Heart left ventricle (tissue), 16 donors: ENCODE results near the gene CACNB1. TPM values are rescaled to one million over a fixed set of nuclear protein-coding genes. Genes with fewer than 3 reads are reported as not detected.

Experiments used
- ATAC-seq, 4 donors: fragments of 200-7000 bp; cut with Tn5 transposase; one replicate each; pipeline ENCODE4 v1.9.1; 2020 to 2022; ENCODE audit warnings: moderate library complexity in 4 of 4, mild to moderate bottlenecking in 3 of 4, moderate number of reproducible peaks in 1 of 4
- DNase-seq, 5 donors: peaks; one replicate each; pipeline ENCODE4 v3.0.0-alpha.2; 2020
- H3K27ac ChIP-seq, 12 donors: fragments of 200-600 bp; sonication (generic) in 4 of 12; one replicate each; pipeline versions ENCODE4 v1.5.0 to v1.8.0; 2016 to 2022; ENCODE audit warnings: mild to moderate bottlenecking in 2 of 12
- H3K27me3 ChIP-seq, 9 donors: fragments of 200-600 bp; sonication (generic) in 2 of 9; one replicate each; pipeline versions ENCODE4 v1.5.1 to v1.8.0; 2016 to 2022; ENCODE audit warnings: mild to moderate bottlenecking in 3 of 9
- H3K36me3 ChIP-seq, 9 donors: fragments of 200-600 bp; sonication (generic) in 2 of 9; one replicate each; pipeline versions ENCODE4 v1.5.0 to v1.8.0; 2018 to 2022; ENCODE audit warnings: mild to moderate bottlenecking in 2 of 9
- H3K4me1 ChIP-seq, 12 donors: fragments of 200-600 bp; sonication (generic) in 4 of 12; one replicate each; pipeline versions ENCODE4 v1.5.0 to v1.8.0; 2016 to 2022; ENCODE audit warnings: mild to moderate bottlenecking in 3 of 12
- H3K4me3 ChIP-seq, 12 donors: fragments of 200-600 bp; sonication (generic) in 4 of 12; one replicate each; pipeline versions ENCODE4 v1.5.0 to v1.8.0; 2017 to 2022; ENCODE audit warnings: mild to moderate bottlenecking in 9 of 12, moderate library complexity in 4 of 12
- H3K9me3 ChIP-seq, 12 donors: fragments of 200-600 bp; sonication (generic) in 4 of 12; one replicate each; pipeline versions ENCODE4 v1.5.0 to v1.8.0; 2016 to 2022; ENCODE audit warnings: mild to moderate bottlenecking in 1 of 12
- POLR2A ChIP-seq, 2 donors: fragments of 450-650 bp; IDR thresholded peaks; one replicate each; pipeline ENCODE4 v1.6.1; 2017; ENCODE audit warnings: antibody characterized with exemption in 2 of 2, mild to moderate bottlenecking in 2 of 2, moderate library complexity in 2 of 2
- WGBS, 4 donors: extraction: QIAGEN DNeasy Blood & Tissue Kit in 2 of 4; methylation state at CpG; one replicate each; pipeline versions ENCODE4 v1.1.5 to v1.1.7; 2013 to 2018; 5-methylcytosine and 5-hydroxymethylcytosine counted together
- intact Hi-C, 10 donors: fragments of 100-400 bp; cut with DNase I; formaldehyde crosslinking; loops; one replicate each; pipeline versions ENCODE4 v1.11.1 to v1.14.2; 2022
- polyA plus RNA-seq, 2 donors: library from polyadenylated mRNA; stranded (reverse); fragments of 200-250 nt; gene quantifications; one replicate each; pipeline ENCODE4 v1.2.3, GENCODE V29; 2013
- total RNA-seq, 9 donors: library from RNA; depleted of rRNA in 2 of 9; stranded (reverse); fragments of >200 nt in 2 of 9; fragmentation: NEBNext Ultra II Directional in 3 of 9; extraction: Animal tissue kit (Norgen Biotek cat#: 25700) in 3 of 9; gene quantifications; one replicate each; pipeline versions ENCODE4 v1.1.0 to v1.2.4, GENCODE V29; 2016 to 2023
- TF ChIP-seq, protein P1 (sequence below), 12 donors: fragments of 200-600 bp; sonication (generic) in 4 of 12; IDR thresholded peaks; one replicate each; pipeline versions ENCODE4 v1.5.0 to v1.8.0; 2018 to 2022; ENCODE audit warnings: antibody characterized with exemption in 12 of 12, mild to moderate bottlenecking in 5 of 12
- donor health status: ischemic (EF 13 %, LVEDD 7.1; RV severe dilation, severe dysfunction).
- donor health status: healthy with polysubstance abuse.
- donor health status: DM: no; HTN: yes; CAD: no.
- donor health status: DM: no; HTN: no; CAD: no.
- donor health status: ischemic (EF 25% LVEDD 6.9; RV normal size, moderate dysfunction).
- donor health status: ischemic (EF 25% LVEDD 5.7; RV mildly dilated, moderate dysfunction).
- donor health status: healthy.
- donor health status: DM: yes; HTN: yes; CAD: no.
- donor health status: ischemic (EF 35%, LVEDD 5.7; RV mildly dilated, moderate dysfunction).
- donor health status: nonischemic (EF 11% LVEDD 7.7; RV severe dilation, severe dysfunction).
- donor health status: DM: yes; HTN: yes; CAD: no.
- donor health status: PGD.
- donor health status: ischemic (EF 29% LVEDD 5.4; RV normal size, mild dysfunction).
- donor health status: nonischemic (EF 23%, LVEDD 6.1; RV moderate dilation, normal function).

The CACNB1 gene
- total and polyA plus RNA-seq, 11 donors, result 4.3 to 14.3 (median 7.1) TPM

DNA sequence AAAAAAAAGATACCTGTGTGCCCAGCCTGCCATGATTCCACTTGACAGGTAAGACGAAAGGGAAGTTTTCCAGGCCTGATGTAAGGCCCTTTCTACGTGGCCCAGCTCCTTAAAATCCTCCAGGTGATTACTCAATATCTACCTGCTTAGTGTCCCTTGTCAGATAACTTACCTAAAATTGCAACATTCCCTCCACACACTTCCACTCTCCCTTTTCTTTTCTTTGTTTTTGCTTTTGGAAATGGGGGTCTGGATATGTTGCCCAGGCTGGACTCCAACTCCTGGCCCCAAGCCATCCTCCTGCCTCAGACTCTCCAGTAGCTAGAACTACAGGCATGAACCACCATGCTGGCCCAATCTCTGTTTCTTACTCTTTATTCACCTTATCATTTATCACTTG lies 38.8 kb downstream of the CACNB1 start:
- peaks cover 0 to 13% (median 0%) of the 10 kb centered on the region in 12 donors for H3K4me1 ChIP-seq
- ATAC-seq, result no peak
- DNase-seq, result no peak
- TF ChIP-seq, protein P1, sequence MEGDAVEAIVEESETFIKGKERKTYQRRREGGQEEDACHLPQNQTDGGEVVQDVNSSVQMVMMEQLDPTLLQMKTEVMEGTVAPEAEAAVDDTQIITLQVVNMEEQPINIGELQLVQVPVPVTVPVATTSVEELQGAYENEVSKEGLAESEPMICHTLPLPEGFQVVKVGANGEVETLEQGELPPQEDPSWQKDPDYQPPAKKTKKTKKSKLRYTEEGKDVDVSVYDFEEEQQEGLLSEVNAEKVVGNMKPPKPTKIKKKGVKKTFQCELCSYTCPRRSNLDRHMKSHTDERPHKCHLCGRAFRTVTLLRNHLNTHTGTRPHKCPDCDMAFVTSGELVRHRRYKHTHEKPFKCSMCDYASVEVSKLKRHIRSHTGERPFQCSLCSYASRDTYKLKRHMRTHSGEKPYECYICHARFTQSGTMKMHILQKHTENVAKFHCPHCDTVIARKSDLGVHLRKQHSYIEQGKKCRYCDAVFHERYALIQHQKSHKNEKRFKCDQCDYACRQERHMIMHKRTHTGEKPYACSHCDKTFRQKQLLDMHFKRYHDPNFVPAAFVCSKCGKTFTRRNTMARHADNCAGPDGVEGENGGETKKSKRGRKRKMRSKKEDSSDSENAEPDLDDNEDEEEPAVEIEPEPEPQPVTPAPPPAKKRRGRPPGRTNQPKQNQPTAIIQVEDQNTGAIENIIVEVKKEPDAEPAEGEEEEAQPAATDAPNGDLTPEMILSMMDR (IDR thresholded peaks at IDR 0.05), result no peak
- no peak for TF ChIP-seq POLR2A (IDR thresholded peaks at IDR 0.05)
- intact Hi-C loops, result loop anchor here in 3 of 10 donors (10.0 kb wide), 2 partner anchors 86 to 284 kb away; partner anchors contain the start of gene LASP1 (in 2 of the 3)
- H3K27me3 ChIP-seq, result no peaks in the 10 kb centered on the region
- no peaks in the 10 kb centered on the region for H3K9me3 ChIP-seq
- no peaks in the 10 kb centered on the region for H3K36me3 ChIP-seq
- no peak overlapping the region for H3K4me3 ChIP-seq
- WGBS, 4 donors, result 91 to 97% (median 94%) methylated on average over 2 of the region's 2 CpGs
- no peak overlapping the region for H3K27ac ChIP-seq

- intact Hi-C loops, result loop anchor here in 3 of 10 donors (10.0 kb wide), 2 partner anchors 88 to 282 kb away; partner anchors contain the start of gene LASP1 (in 2 of the 3)
- Histone ChIP-seq H3K9me3 (no peaks in the 10 kb centered on the region), H3K4me1 (peaks cover 0 to 32% (median 12%) of the 10 kb centered on the region in 12 donors), H3K27me3 (peaks cover 0 to 10% (median 0%) of the 10 kb centered on the region in 9 donors), H3K27ac (no peak overlapping the region), H3K36me3 (no peaks in the 10 kb centered on the region), H3K4me3 (no peak overlapping the region)
- DNase-seq, result no peak
- TF ChIP-seq, protein P1 (IDR thresholded peaks at IDR 0.05), result no peak
- no peak for TF ChIP-seq POLR2A (IDR thresholded peaks at IDR 0.05)
- WGBS, 4 donors, result 62 to 70% (median 66%) methylated on average over 7 of the region's 7 CpGs
- no peak for ATAC-seq
Measured at GRCh38 chr17:39156491-39156890, 41.0 kb downstream of the CACNB1 start.

DNA sequence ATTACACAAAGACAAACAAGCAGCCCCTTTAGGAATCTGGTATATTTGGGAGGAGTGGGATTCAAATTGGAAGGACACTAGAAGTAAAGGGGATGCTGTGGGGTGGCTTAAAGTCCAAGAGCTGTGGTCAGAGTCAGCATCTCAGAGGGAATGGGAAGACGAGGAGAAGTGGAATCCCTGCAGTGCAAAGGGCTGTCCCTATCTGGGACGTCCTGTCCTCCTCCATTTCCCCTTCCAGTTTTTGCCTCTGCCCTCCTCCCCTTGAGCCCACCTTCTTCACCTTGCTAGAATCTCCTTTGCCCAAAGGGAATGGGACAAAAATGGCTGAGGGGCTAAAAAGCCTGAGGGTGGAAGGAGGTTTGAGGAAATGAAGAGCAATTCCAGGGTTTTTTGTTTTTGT lies 41.8 kb downstream of the CACNB1 start:
- TF ChIP-seq, protein P1 (IDR thresholded peaks at IDR 0.05), result no peak
- TF ChIP-seq POLR2A (IDR thresholded peaks at IDR 0.05), result no peak
- 26 to 42% (median 37%) methylated on average over 2 of the region's 2 CpGs for WGBS, 4 donors
- H3K4me1 ChIP-seq, result peaks cover 0 to 33% (median 14%) of the 10 kb centered on the region in 12 donors
- no peaks in the 10 kb centered on the region for H3K9me3 ChIP-seq
- intact Hi-C loops, result loop anchor here in 3 of 10 donors (10.0 kb wide), 2 partner anchors 89 to 281 kb away; partner anchors contain the start of gene LASP1 (in 2 of the 3)
- H3K27ac ChIP-seq, result no peak overlapping the region
- no peak for ATAC-seq
- H3K4me3 ChIP-seq, result no peak overlapping the region
- DNase-seq, result no peak
- H3K36me3 ChIP-seq, result no peaks in the 10 kb centered on the region
- H3K27me3 ChIP-seq, result peaks cover 0 to 18% (median 4%) of the 10 kb centered on the region in 9 donors

GRCh38 chr17:39153599-39154051 lies 43.8 kb downstream of the CACNB1 start:
- TF ChIP-seq POLR2A (IDR thresholded peaks at IDR 0.05), result peak in 1 of 2 donors; percentile 8
- TF ChIP-seq, protein P1 (IDR thresholded peaks at IDR 0.05), result peak in 8 of 12 donors; percentile 9 to 49 (median 29)
- intact Hi-C loops, result loop anchor here (1.0 to 10.0 kb wide), 14 partner anchors 71 to 401 kb away; partner anchors contain the start of genes LASP1 (in 4 of the 10), FBXO47 (in 2 of the 10) and PSMB3 (in 1 of the 10)
- peaks cover 0 to 24% (median 4%) of the 10 kb centered on the region in 9 donors for H3K27me3 ChIP-seq
- ATAC-seq, result peak; percentile 77 to 91 (median 86)
- no peaks in the 10 kb centered on the region for H3K9me3 ChIP-seq
- H3K4me1 ChIP-seq, result peaks cover 0 to 36% (median 15%) of the 10 kb centered on the region in 12 donors
- peak overlapping the region; percentile 59 to 99 (median 76) for H3K4me3 ChIP-seq
- DNase-seq, result peak; percentile 85 to 95 (median 93)
- WGBS, 4 donors, result 0 to 1% (median 0%) methylated on average over 16 of the region's 16 CpGs
- H3K36me3 ChIP-seq, result no peaks in the 10 kb centered on the region
- peak overlapping the region; percentile 79 to 98 (median 92) for H3K27ac ChIP-seq
